Glomerular endothelial cell (primary cell): ENCODE results near the gene DTX2. TPM values are rescaled to one million over a fixed set of nuclear protein-coding genes. Genes with fewer than 3 reads are reported as not detected.
"Not testable (repeated sequence)": the region's sequence is repeated elsewhere in the genome, so short reads cannot be mapped to it uniquely, and the experiment has no call there.

Source experiments
- DNase-seq: peaks from one replicate; pipeline ENCODE4 v3.0.0-alpha.2; 2011; ENCODE audit warnings: low read depth, low spot score; ENCODE audit errors: extremely low read depth
- total RNA-seq: library from RNA; depleted of rRNA; stranded (reverse); fragments of >200 nt; gene quantifications from 2 replicates; pipeline ENCODE4 v1.2.3, GENCODE V29; 2015

The DTX2 gene
- total RNA-seq, 1 donor from 2014 or later: 27.3 TPM

GRCh38 chr7:76511200-76511910, 49.8 kb downstream of the DTX2 start:
- DNase-seq: not testable (repeated sequence)

GRCh38 chr7:76511911-76512885, 50.7 kb downstream of the DTX2 start:
- not testable (repeated sequence) for DNase-seq

GRCh38 chr7:76512941-76513816, 51.7 kb downstream of the DTX2 start:
- no peak for DNase-seq

GRCh38 chr7:76513817-76514799, 52.6 kb downstream of the DTX2 start:
- DNase-seq: no peak

GRCh38 chr7:76514926-76515771, 53.6 kb downstream of the DTX2 start:
- no peak for DNase-seq

- no peak for DNase-seq
Observed at GRCh38 chr7:76515999-76516443, 54.5 kb downstream of the DTX2 start.

- not testable (repeated sequence) for DNase-seq
Observed at GRCh38 chr7:76516932-76517331, 55.4 kb downstream of the DTX2 start.

- DNase-seq: not testable (repeated sequence)
Observed at GRCh38 chr7:76526183-76526582, 64.7 kb downstream of the DTX2 start.

GRCh38 chr7:76531643-76532042, 70.1 kb downstream of the DTX2 start:
- not testable (repeated sequence) for DNase-seq

- not testable (repeated sequence) for DNase-seq
Observed at GRCh38 chr7:76543197-76543596, 81.7 kb downstream of the DTX2 start, which contains the start of gene SPDYE16. TSS of gene SPDYE16 (minus strand) at chr7:76543297. CDS start at chr7:76541459, 1,838 bp downstream.

GRCh38 chr7:76549025-76549854, 87.7 kb downstream of the DTX2 start:
- not testable (repeated sequence) for DNase-seq

- not testable (repeated sequence) for DNase-seq
Observed at GRCh38 chr7:76549855-76550248, 88.3 kb downstream of the DTX2 start.

GRCh38 chr7:76551992-76552391, 90.5 kb downstream of the DTX2 start:
- not testable (repeated sequence) for DNase-seq
